LNCaP clone FGC (cell line): ENCODE measurements around the gene BLM.

ENCODE experiments used
- DNase-seq: peaks from one replicate; pipeline ENCODE4 v3.0.0-alpha.2; 2011; ENCODE audit warnings: low read depth
- H3K4me3 ChIP-seq: 2 replicates; pipeline ENCODE4 v1.5.1; 2011; ENCODE audit warnings: mild to moderate bottlenecking, low read depth, low read length, control low read depth
- CTCF ChIP-seq: IDR thresholded peaks from 2 replicates; pipeline ENCODE4 v1.5.1; 2012; ENCODE audit warnings: mild to moderate bottlenecking; ENCODE audit not compliant: control insufficient read depth, insufficient read depth; ENCODE audit errors: extremely low read depth

The BLM gene

DNA sequence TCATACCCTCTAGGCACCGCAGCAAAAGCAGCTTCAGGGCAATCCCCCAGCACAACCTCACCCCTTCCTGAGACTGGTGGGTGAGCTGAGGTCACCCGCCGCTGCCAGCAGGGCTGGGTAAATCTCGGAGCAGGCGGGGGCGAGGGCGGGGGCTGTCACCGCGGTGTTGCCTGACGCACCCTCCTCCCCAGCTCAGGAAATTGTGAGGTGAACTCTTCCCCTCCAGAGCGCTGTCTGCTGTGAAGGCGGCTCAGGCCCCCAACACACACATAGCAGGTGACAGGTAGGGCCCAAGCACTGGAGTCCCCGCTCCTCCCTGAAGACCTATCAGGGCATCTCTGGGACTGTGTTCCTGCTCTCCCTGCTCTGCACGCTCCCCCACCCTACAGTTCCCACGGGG lies 121.0 kb downstream of the BLM start:
- no peak overlapping the region for H3K4me3 ChIP-seq
- DNase-seq: no peak
- no peak for TF ChIP-seq CTCF

DNA sequence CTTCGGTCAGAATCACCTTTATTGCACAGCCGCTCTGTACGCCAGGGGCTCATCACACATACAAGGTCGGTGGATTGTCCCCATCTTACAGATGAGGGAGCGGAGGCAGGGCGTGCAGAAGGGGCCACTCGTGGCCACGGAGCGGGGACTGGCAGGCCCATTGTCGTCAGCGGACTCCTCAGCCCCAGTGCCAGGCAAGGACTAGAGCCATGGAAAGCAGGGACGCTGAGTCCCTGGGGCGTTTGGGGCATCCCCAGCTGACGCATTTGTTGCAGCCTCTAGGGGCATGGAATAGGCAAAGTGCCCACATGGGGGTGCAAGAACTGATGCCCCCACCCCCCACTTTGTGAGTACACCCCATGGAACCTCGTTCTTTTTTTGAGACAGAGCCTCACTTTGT lies 121.4 kb downstream of the BLM start:
- no peak overlapping the region for H3K4me3 ChIP-seq
- no peak for TF ChIP-seq CTCF
- DNase-seq: no peak

DNA sequence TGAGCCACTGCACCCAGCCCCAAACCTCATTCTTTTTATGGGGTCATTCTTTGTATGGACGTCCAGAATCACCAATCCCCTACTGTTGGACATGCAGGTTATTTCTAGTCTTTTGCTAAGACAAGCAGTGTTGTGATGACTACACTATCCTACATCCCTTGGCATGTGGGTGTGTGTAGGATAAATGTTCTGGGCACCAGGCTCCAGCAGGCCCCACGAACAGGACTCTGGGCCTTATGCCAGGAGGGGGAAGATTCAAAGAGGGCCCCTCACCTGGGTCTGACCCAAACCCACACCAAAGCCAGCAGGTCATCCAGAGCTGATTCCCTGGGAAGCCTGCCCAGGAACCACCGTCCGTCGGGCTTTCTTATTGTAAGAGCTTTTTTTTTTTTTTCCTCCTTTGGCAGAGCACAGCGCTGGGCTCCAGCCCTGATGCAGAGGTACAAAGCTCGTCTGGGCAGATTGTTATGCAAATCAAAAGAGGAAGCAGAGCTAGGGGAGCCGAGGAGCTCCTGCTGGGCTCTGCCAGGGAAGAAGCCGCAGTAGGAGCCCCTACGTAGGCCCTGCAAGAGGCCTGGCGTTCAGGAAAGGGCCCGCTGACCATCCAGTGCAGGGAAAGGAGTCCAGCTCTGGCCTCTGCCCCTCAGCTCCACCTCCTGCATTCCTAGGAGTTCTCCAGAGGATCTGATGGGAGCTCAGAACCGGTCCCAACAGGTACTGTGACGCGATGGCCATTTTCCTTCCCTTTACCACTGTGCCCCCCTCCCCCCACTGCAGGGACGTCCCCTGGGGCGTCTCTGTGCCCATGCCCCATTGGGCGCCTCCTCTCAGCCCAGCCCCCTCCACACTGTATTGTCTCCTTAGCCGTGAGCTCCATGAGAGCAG lies 122.3 kb downstream of the BLM start:
- H3K4me3 ChIP-seq: peak overlapping the region; percentile 28
- no peak for TF ChIP-seq CTCF

GRCh38 chr15:90840157-90840855 lies 123.2 kb downstream of the BLM start:
- DNase-seq: no peak
- no peak for TF ChIP-seq CTCF
- H3K4me3 ChIP-seq: no peak overlapping the region

More for the DNA sequence above, 122.3 kb downstream of the BLM start:
- peak; percentile 49 for DNase-seq

DNA sequence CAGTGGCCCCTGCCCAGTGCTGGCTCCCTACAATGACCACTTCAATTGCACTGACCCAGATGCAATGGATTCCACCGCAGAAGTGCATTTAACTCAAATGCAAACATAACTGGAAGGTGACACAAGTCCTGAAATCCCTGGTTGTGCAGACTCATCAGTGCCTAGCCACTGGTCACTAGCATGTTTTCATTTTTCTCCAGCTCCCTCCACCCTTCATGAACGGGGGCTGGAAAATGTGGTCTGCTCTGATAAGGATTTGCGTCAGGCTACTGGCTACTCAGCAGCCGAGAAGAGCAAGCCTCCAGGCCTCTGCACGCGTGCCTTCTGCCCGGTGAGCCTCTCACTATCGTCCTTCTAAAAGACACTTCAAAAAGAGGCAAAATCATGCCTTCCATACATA lies 123.8 kb downstream of the BLM start:
- DNase-seq: no peak
- H3K4me3 ChIP-seq: no peak overlapping the region
- TF ChIP-seq CTCF: no peak

DNA sequence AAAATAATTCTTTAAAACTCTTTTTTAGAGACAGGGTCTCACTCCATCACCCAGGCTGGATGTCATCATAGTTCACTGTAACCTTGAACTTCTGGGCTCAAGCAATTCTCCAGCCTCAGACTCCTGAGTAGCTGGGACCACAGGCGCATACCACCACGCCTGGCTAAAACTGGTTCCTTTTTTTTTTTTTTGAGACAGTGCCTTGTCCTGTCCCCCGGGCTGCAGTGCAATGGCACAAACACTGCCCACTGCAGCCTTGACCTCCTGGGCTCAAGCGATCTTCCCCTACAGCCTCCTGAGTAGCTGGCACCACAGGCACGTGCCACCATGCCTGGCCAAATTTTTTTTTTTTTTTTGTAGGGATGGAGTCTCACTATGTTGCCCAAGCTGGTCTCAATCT lies 127.5 kb downstream of the BLM start:
- DNase-seq: no peak
- no peak for TF ChIP-seq CTCF
- H3K4me3 ChIP-seq: no peak overlapping the region
